GM19099 (cell line): ENCODE measurements around the gene PGAP6.

ENCODE experiments used
- POLR2A ChIP-seq: IDR thresholded peaks from 3 replicates; pipeline ENCODE4 v1.6.1; 2011; ENCODE audit warnings: low read depth; ENCODE audit not compliant: insufficient read length; ENCODE audit errors: extremely low read depth

Gene PGAP6, protein sequence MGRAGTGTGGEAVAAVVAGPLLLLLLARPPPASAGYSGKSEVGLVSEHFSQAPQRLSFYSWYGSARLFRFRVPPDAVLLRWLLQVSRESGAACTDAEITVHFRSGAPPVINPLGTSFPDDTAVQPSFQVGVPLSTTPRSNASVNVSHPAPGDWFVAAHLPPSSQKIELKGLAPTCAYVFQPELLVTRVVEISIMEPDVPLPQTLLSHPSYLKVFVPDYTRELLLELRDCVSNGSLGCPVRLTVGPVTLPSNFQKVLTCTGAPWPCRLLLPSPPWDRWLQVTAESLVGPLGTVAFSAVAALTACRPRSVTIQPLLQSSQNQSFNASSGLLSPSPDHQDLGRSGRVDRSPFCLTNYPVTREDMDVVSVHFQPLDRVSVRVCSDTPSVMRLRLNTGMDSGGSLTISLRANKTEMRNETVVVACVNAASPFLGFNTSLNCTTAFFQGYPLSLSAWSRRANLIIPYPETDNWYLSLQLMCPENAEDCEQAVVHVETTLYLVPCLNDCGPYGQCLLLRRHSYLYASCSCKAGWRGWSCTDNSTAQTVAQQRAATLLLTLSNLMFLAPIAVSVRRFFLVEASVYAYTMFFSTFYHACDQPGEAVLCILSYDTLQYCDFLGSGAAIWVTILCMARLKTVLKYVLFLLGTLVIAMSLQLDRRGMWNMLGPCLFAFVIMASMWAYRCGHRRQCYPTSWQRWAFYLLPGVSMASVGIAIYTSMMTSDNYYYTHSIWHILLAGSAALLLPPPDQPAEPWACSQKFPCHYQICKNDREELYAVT

DNA sequence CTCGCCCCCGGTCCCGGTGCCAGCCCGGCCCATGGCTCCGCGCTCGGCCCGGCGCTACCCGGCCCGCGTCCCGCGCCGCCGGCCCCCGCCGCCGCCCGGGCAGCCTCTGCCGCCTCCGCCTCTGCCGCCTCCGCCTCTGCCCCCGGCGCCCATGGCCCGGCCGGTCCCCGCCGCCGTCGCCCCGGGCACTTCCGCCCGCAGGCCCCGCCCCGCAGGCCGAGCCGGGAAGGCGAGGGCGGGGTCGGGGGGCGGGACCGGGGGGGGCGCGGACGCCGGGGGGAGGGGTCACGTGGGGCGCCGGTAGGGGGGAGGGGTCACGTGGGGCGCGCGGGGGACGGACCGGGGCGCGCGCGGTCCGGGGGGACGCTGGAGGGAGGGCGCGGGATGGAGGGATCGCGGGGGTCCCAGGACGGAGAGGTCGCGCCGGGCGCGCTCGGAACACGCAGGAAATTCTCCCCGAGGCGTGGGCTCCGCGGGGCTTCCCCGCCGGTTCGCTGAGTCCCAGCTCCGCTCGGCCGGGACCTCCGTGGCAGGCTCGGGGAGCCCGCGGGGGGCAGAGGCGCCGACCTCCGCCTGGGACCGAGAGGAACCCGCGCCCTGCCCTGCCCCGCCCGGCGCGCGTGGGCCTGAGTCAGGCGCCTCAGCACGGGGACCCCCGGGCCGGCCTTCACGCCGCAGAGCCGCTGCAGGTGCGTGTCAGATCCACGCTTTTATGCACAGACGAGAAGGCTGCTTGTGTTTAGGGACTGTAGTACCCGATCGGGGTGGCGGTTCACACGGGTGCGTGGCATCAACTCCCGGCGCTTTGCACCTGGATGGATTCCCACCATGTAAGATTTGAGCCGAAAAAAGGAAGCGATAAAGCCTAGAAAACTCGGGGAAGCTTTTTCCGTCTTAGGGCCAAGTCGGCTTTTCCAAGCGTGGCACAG, at the start of gene PGAP6:
TSS of gene PGAP6 (minus strand) at position 190 of the 929 bp plus-strand sequence. CDS start at position 33, 157 bp downstream.
- peak; percentile 73 for TF ChIP-seq POLR2A

DNA sequence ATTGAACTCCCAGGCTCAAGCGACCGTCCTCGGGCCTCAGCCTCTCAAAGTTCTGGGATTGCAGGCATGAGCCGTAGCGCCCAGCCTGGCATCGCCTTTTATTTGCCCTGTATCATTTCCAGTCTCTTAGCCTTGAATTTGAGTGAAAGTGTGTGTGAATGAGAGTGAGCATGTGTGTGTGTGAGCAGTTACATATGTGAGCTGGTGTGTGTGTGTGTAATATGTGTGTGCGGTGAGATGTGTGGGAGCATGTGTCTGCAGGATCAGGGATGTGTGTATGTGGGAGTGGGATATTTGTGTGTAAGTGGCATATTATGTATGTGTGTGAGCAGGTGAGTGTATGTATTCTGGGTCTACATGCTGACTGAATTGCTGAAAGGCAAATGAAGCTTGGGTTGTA, 49.1 kb upstream of the PGAP6 start:
- no peak for TF ChIP-seq POLR2A

DNA sequence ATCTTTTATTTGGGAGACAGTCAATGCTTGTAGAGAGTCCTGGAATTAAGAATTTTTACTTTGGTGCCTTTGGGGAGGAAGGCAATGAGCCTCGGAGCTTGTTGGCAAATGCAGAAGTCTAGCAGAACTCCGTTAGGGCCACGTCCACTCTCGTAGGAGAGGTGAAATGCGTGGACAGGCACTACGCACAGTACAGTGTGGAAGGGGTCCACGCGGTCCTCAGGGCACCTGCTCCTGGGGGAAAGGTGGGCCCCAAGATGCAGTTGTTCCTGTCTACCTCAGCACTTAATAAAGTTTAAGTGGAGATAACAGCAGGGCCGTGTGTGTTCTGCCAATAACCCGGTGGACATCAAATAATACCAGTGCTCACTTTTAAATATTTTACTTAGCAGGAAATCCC, 45.5 kb upstream of the PGAP6 start:
- no peak for TF ChIP-seq POLR2A

DNA sequence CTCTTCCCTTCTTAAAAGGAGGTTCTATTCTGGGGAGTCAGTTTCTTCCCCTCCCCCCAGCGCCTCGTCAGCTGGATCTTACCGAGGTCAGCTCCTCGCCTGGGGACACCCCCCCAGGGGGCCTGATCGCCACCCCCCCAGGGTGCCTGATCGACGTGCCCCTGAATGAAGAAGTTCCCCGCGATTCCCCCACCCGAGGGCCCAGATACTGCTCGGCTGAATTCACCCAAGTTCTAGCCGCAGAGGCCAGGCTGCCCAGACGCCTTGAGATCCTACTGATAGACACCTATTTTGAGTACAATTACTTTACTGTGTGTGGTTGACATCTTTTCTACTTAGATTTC, 45.1 kb upstream of the PGAP6 start:
- no peak for TF ChIP-seq POLR2A

DNA sequence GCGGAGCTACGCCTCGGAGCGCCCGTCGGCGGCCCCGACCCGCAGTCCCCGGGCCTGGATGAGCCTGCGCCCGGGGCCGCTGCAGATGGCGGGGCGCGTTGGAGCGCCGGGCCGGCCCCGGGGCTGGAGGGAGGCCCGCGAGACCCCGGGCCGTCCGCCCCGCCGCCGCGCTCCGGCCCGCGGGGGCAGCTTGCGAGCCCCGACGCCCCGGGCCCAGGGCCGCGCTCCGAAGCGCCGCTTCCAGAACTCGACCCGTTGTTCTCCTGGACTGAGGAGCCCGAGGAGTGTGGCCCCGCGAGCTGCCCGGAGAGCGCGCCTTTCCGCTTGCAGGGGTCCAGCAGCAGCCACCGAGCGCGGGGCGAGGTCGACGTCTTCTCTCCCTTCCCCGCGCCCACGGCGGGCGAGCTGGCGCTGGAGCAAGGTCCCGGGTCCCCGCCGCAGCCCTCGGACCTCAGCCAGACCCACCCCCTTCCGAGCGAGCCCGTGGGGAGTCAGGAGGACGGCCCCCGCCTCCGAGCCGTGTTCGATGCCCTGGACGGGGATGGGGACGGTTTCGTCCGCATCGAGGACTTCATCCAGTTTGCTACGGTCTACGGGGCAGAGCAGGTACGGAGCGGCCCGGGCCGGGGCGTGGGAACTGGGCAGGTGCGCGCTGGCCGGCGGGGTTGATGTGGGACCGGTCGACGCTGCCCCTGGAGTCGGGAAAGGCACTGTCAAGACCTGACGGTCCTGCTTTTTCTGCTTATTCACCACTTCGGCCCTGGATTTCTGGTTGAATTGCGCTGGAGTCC, 44.5 kb upstream of the PGAP6 start:
- no peak for TF ChIP-seq POLR2A

DNA sequence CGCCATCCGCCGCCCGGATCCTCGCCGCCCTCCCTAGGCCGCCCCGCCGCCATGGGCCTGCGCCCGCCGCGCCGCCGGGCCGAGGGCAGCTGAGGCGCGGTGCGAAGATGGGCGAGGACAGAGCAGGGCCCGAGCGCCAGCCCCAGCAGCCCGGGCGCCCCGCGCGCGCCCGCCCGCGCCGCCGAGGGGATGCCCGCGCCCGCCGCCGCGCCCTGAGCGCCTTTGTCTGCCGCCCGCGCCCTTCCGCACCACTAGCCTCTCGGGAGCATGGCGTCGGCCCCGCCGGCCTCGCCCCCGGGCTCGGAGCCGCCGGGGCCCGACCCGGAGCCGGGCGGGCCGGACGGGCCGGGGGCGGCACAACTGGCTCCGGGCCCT, 43.9 kb upstream of the PGAP6 start:
- TF ChIP-seq POLR2A = no peak

DNA sequence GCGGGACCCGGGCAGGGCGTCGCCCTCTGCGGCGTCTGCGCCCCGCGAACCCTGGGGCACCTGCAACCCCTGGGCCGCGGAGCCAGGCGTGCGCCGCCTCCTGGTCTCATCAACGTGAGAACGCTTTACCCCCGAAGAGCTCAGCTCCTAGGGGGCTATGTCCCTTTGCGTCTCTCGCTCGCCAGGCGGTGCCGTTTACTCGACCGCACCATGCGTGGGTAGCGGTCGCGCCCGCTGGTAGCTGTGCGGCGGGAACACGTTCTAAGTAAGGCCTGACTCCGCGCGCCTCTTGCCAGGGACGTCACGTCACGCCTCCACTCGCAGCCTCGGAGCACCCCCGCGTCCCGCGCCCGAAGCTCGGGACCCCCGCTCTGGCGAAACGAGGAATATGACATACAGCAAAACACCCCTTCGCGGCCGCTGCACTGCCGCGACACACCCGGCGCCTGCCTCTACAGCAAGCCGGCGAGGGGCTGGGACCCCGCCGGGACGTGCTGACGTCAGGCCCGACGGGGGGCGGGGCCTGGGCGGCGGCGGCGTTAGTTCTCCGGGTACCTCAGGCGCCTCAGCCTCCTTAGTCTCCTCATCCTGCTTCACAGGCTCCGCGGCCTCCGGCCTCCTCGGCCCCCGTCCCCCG, 43.4 kb upstream of the PGAP6 start, which contains the start of gene RAB11FIP3:
TSS of gene RAB11FIP3 (plus strand) at position 568 of the 637 bp plus-strand sequence. CDS start 358 bp downstream, outside the sequence.
- peak; percentile 82 for TF ChIP-seq POLR2A

DNA sequence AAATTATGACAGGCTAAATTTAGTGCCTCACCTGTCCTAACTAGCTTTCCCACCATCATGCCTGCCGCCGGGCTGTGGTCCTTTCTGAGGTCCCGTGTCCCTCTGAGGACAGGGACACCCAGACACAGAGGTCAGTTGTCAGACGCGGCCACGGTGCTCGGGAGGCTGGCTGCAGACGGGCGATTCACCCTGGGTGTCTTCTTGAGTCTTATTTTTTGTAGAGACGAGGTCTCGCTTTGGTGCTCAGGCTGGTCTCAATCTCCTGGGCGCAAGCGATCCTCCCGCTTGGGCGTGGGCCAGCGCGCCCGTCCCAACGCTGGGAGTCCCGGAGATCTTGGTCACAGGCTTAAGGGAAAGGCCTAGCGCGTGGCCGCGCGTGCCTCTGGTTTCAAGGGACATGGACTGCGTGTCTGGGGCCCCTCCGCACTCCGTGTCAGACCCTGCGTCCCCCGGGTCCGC, 42.9 kb upstream of the PGAP6 start:
- no peak for TF ChIP-seq POLR2A

DNA sequence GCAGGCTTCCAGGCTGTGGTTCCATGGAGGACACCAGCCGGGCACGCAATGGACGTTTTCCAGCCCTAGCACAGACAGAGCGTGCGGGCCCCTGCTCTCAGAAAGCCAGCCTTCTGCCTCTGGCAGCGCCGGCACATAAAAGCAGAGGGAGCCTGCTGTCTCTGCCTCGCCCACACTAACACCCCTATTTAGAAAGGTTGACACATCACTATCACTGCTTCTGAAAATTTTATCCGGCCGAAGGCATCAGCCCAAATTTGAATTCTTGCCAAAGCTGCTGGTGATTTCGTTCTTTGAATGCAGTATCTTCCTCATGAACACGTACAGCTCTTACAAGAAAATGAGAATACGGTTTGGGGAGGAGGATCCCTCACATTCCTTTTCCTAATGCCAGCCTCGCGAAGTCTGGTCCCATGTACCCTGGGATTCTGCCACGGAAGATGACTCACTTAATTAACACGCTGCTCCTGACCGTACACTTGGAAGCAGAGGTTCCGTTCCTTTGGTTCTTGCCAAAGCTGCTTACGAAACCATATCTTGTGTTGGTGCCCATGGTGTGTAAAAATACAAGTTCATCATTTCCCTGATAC, 42.4 kb upstream of the PGAP6 start:
- no peak for TF ChIP-seq POLR2A

DNA sequence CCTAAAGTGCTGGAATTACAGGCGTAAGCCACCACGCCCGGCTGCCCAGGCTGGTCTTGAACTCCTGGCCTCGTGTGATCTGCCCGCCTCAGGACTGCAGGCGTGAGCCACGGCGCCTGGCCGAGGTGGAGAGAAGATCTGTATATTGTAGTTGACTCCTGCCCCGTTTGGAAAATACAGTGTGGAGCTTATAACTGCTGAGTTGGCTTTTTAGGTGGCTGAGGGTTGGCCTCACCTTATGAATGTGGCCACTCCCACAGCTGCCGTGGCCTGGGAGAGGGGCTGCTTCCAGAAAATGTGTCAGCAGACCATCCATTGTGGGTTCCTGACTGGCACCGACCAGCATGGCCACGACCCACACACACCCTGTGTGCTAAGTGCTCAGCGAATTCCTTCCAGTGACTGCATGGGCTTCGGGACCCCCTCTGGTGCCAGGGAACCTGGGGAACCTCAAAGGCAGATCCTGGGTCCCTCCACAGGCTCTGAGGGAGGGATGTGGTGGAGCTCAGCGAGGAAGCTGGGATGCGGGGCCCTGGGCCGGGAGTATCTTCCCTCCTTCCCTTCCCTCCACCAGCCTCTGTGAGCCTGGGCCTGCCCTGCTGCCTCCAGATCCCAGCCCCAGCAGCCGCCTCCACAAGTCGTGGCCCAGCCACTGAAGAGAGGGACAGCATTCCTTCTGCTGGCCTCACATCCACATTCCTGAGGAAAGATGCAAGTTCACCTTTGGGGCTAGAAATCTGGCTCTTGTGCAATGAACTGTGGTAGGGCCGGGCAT, 32.8 kb upstream of the PGAP6 start:
- no peak for TF ChIP-seq POLR2A

DNA sequence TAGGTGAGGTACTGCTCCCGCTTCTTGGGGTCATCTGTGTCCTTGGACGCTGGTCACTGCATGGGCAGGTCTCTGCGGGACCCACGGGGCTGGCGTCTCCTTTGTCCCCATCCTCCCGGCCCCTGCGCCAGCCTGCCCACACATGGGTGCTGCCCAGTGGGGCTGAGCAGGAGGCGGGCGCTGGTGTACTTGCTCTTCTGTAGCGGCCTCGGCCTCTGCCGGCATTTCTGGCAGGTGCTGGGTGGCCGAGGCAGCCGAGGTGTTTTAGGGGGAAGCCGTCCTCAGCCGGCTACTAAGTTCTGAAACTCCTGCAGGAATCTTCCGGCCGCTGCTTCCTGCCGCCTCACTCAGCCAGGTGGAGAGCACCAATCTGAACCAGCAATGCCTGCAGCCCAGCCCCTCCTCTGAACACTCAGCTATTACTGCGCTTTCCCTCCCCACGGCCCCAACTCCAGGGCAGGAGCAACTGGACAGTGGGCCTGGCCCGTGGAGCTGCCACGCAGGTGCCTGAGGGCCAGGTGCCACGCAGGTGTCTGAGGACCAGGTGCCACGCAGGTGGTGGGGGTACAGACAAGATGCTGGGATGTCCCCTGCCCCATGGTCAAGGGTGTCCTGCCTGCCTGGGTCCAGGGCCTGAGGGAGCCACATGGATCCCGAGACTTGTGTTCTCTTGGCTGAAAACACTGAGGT, 29.9 kb upstream of the PGAP6 start:
- no peak for TF ChIP-seq POLR2A
